ENCODE data around the gene NTRK1. TPM values are rescaled to one million over a fixed set of nuclear protein-coding genes. Genes with fewer than 3 reads are reported as not detected.

The NTRK1 gene
- total and polyA plus RNA-seq, 2 of the 13 experiments (the other 11 are each of a cell fraction or from before 2014, with no cell fraction given) = not detected

GRCh38 chr1:156844102-156844501 is 16.6 kb upstream of the NTRK1 start:
- no TSS peak for BruUV-seq (replicated peaks)
- intact Hi-C loops (cut with micrococcal nuclease; ENCODE audit: unreplicated experiment) = no loop called here

GRCh38 chr1:156844638-156845037 is 16.0 kb upstream of the NTRK1 start:
- POLR2A ChIA-PET = no interaction called here
- DNase-seq (ENCODE audit: low spot score) = no peak

More at GRCh38 chr1:156844102-156844501, 16.6 kb upstream of the NTRK1 start:
- no peaks in the 10 kb centered on the region for H3K4me1 ChIP-seq (ENCODE audit: insufficient read depth, low read length)
- TF ChIP-seq PRDM4 (CRISPR knock-in tag; IDR thresholded peaks at IDR 0.05; ENCODE audit: borderline replicate concordance) = no peak
- TF ChIP-seq NCOA5 (CRISPR knock-in tag; IDR thresholded peaks at IDR 0.05) = no peak
- TF ChIP-seq DPF2 (CRISPR knock-in tag; IDR thresholded peaks at IDR 0.05; ENCODE audit: borderline replicate concordance, low read depth) = no peak
- H3K4me3 ChIP-seq (replicated peaks in 1 of 3; ENCODE audit: insufficient read depth in 1 of 3, low read depth in 2 of 3, low read length in 3 of 3) = no peak overlapping the region
- no peak overlapping the region for H3K27ac ChIP-seq (ENCODE audit: extremely low read length, insufficient read depth, low read length)
- no peaks in the 10 kb centered on the region for H3K36me3 ChIP-seq (replicated peaks in 1 of 2; ENCODE audit: control insufficient read depth in 1 of 2, insufficient read depth in 2 of 2, low read length in 2 of 2)
- no peak overlapping the region for H3K9ac ChIP-seq (ENCODE audit: insufficient read depth, low read depth, low read length)
- POLR2A ChIA-PET = no interaction called here
- ATAC-seq = no peak
- no peak for FAIRE-seq
- CTCF ChIA-PET (ENCODE audit: low intra/inter-chr PET ratio, low total read pairs) = no interaction called here
- no peaks in the 10 kb centered on the region for H3K79me2 ChIP-seq (ENCODE audit: insufficient read depth, low read length)
- H2AFZ ChIP-seq (ENCODE audit: low read length) = no peak overlapping the region
- H3K27me3 ChIP-seq (ENCODE audit: control insufficient read depth in 1 of 2, insufficient read depth in 2 of 2, low read length in 2 of 2) = peaks cover 5 to 53% of the 10 kb centered on the region in 2 experiments; a peak in 3 of 5 replicates
- H4K20me1 ChIP-seq (ENCODE audit: insufficient read depth, low read length) = 0 out of 2 replicates have a peak, but pooled peaks cover 3% of the 10 kb centered on the region
- in situ Hi-C loops (cut with HindIII; ENCODE audit: extremely low pct_ligation_motif_present, low pct_unique_long_range_greater_than_20kb) = no loop called here
- no peaks in the 10 kb centered on the region for H3K9me3 ChIP-seq (ENCODE audit: low read length)
- 29% methylated on average over 4 of the region's 6 CpGs for WGBS (ENCODE audit: low lambda C conversion rate)
- DNase-seq (ENCODE audit: low spot score) = no peak
- no peak overlapping the region for H3K4me2 ChIP-seq (ENCODE audit: low read depth, low read length)

More at GRCh38 chr1:156844638-156845037, 16.0 kb upstream of the NTRK1 start:
- Histone ChIP-seq H3K9me3 (ENCODE audit: low read length) (no peaks in the 10 kb centered on the region), H4K20me1 (ENCODE audit: insufficient read depth, low read length) (no peaks in the 10 kb centered on the region), H3K27ac (ENCODE audit: extremely low read length, insufficient read depth, low read length) (no peak overlapping the region), H3K4me2 (ENCODE audit: low read depth, low read length) (no peak overlapping the region), H3K27me3 (ENCODE audit: control insufficient read depth in 1 of 2, insufficient read depth in 2 of 2, low read length in 2 of 2) (peaks cover 5 to 53% of the 10 kb centered on the region in 2 experiments; a peak in 3 of 5 replicates), H3K36me3 (replicated peaks in 1 of 2; ENCODE audit: control insufficient read depth in 1 of 2, insufficient read depth in 2 of 2, low read length in 2 of 2) (no peaks in the 10 kb centered on the region), H3K4me3 (replicated peaks in 1 of 3; ENCODE audit: insufficient read depth in 1 of 3, low read depth in 2 of 3, low read length in 3 of 3) (no peak overlapping the region), H3K4me1 (ENCODE audit: insufficient read depth, low read length) (no peaks in the 10 kb centered on the region), H2AFZ (ENCODE audit: low read length) (no peak overlapping the region), H3K79me2 (ENCODE audit: insufficient read depth, low read length) (no peaks in the 10 kb centered on the region), H3K9ac (ENCODE audit: insufficient read depth, low read depth, low read length) (no peak overlapping the region)
- intact Hi-C loops (cut with micrococcal nuclease; ENCODE audit: unreplicated experiment) = no loop called here
- 30% methylated on average over 12 of the region's 14 CpGs for WGBS (ENCODE audit: low lambda C conversion rate)
- no peak for TF ChIP-seq ZBTB37 (CRISPR knock-in tag; IDR thresholded peaks at IDR 0.05)
- TF ChIP-seq ZNF792 (CRISPR knock-in tag; IDR thresholded peaks at IDR 0.05) = no peak
- no peak for TF ChIP-seq SMARCE1 (IDR thresholded peaks at IDR 0.05; ENCODE audit: borderline replicate concordance)
- no peak for TF ChIP-seq TSC22D2 (CRISPR knock-in tag; IDR thresholded peaks at IDR 0.05; ENCODE audit: borderline replicate concordance)
- no peak for TF ChIP-seq CENPBD1 (CRISPR knock-in tag; IDR thresholded peaks at IDR 0.05; ENCODE audit: borderline replicate concordance, low read depth)
- TF ChIP-seq FOXA3 (CRISPR knock-in tag; IDR thresholded peaks at IDR 0.05) = no peak
- no peak for TF ChIP-seq ZNF317 (CRISPR knock-in tag; IDR thresholded peaks at IDR 0.05)
- no peak for TF ChIP-seq SIN3B (IDR thresholded peaks at IDR 0.05; ENCODE audit: low read length)
- in situ Hi-C loops (cut with HindIII; ENCODE audit: extremely low pct_ligation_motif_present, low pct_unique_long_range_greater_than_20kb) = no loop called here
- FAIRE-seq (no peak), ATAC-seq (no peak)
- CTCF ChIA-PET (ENCODE audit: low intra/inter-chr PET ratio, low total read pairs) = no interaction called here
- BruUV-seq (replicated peaks) = no TSS peak

Measured in HepG2 (cell line).